HG03039 (cell line): ENCODE results near the gene IGLL1.
"Not testable (repeated sequence)": the region's sequence is repeated elsewhere in the genome, so short reads cannot be mapped to it uniquely, and the experiment has no call there.

Experiments
- ATAC-seq: cut with Tn5 transposase; IDR thresholded peaks from one replicate; pipeline ENCODE4 v1.9.1; 2021; ENCODE audit warnings: mild to moderate bottlenecking, moderate library complexity; ENCODE audit not compliant: unreplicated experiment

Gene IGLL1

DNA sequence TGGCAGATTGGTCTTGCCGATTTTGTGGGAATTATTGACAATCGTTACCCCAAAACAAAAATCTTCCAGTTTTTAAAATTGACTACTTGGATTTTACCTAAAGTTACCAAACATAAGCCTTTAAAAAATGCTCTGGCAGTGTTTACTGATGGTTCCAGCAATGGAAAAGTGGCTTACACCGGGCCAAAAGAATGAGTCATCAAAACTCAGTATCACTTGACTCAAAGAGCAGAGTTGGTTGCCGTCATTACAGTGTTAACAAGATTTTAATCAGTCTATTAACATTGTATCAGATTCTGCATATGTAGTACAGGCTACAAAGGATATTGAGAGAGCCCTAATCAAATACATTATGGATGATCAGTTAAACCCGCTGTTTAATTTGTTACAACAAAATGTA lies 37.2 kb downstream of the IGLL1 start:
- no peak for ATAC-seq

DNA sequence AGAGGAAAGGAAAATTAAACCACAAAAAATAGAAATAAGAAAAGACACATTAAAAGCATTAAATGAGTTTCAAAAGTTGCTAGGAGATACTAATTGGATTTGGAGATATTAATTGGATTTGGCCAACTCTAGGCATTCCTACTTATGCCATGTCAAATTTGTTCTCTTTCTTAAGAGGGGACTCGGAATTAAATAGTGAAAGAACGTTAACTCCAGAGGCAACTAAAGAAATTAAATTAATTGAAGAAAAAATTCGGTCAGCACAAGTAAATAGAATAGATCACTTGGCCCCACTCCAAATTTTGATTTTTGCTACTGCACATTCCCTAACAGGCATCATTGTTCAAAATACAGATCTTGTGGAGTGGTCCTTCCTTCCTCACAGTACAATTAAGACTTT lies 37.7 kb downstream of the IGLL1 start:
- ATAC-seq, result not testable (repeated sequence)

DNA sequence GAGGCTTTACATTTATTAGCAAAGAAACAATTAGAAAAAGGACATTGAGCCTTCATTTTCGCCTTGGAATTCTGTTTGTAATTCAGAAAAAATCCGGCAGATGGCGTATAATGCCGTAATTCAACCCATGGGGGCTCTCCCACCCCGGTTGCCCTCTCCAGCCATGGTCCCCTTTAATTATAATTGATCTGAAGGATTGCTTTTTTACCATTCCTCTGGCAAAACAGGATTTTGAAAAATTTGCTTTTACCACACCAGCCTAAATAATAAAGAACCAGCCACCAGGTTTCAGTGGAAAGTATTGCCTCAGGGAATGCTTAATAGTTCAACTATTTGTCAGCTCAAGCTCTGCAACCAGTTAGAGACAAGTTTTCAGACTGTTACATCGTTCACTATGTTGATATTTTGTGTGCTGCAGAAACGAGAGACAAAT lies 38.2 kb downstream of the IGLL1 start:
- ATAC-seq, result not testable (repeated sequence)

DNA sequence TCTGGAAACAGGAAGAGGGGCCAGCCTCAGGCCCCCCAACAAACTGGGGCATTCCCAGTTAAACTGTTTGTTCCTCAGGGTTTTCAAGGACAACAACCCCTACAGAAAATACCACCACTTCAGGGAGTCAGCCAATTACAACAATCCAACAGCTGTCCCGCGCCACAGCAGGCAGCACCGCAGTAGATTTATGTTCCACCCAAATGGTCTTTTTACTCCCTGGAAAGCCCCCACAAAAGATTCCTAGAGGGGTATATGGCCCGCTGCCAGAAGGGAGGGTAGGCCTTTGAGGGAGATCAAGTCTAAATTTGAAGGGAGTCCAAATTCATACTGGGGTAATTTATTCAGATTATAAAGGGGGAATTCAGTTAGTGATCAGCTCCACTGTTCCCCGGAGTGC lies 39.3 kb downstream of the IGLL1 start:
- ATAC-seq, result not testable (repeated sequence)

DNA sequence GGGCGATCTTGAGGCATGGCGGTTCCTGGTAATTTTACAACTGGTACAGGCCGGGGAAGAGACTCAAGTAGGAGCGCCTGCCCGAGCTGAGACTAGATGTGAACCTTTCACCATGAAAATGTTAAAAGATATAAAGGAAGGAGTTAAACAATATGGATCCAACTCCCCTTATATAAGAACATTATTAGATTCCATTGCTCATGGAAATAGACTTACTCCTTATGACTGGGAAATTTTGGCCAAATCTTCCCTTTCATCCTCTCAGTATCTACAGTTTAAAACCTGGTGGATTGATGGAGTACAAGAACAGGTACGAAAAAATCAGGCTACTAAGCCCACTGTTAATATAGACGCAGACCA lies 40.3 kb downstream of the IGLL1 start:
- not testable (repeated sequence) for ATAC-seq

DNA sequence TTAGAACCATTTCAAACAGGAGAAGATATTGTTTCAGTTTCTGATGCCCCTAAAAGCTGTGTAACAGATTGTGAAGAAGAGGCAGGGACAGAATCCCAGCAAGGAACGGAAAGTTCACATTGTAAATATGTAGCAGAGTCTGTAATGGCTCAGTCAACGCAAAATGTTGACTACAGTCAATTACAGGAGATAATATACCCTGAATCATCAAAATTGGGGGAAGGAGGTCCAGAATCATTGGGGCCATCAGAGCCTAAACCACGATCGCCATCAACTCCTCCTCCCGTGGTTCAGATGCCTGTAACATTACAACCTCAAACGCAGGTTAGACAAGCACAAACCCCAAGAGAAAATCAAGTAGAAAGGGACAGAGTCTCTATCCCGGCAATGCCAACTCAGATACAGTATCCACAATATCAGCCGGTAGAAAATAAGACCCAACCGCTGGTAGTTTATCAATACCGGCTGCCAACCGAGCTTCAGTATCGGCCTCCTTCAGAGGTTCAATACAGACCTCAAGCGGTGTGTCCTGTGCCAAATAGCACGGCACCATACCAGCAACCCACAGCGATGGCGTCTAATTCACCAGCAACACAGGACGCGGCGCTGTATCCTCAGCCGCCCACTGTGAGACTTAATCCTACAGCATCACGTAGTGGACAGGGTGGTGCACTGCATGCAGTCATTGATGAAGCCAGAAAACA lies 40.8 kb downstream of the IGLL1 start:
- no peak for ATAC-seq

DNA sequence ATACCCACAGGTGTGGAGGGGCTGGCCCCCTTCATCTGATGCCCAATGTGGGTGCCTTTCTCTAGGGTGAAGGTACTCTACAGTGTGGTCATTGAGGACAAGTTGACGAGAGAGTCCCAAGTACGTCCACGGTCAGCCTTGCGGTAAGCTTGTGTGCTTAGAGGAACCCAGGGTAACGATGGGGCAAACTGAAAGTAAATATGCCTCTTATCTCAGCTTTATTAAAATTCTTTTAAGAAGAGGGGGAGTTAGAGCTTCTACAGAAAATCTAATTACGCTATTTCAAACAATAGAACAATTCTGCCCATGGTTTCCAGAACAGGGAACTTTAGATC lies 41.4 kb downstream of the IGLL1 start:
- not testable (repeated sequence) for ATAC-seq

DNA sequence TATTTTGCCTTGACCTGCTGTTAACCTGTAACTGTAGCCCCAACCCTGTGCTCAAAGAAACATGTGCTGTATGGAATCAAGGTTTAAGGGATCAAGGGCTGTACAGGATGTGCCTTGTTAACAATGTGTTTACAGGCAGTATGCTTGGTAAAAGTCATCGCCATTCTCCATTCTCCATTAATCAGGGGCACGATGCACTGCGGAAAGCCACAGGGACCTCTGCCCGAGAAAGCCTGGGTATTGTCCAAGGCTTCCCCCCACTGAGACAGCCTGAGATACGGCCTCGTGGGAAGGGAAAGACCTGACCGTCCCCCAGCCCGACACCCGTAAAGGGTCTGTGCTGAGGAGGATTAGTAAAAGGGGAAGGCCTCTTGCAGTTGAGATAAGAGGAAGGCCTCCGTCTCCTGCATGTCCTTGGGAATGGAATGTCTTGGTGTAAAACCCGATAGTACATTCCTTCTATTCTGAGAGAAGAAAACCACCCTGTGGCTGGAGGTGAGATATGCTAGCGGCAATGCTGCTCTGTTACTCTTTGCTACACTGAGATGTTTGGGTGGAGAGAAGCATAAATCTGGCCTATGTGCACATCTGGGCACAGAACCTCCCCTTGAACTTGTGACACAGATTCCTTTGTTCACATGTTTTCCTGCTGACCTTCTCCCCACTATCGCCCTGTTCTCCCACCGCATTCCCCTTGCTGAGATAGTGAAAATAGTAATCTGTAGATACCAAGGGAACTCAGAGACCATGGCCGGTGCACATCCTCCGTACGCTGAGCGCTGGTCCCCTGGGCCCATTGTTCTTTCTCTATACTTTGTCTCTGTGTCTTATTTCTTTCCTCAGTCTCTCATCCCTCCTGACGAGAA lies 42.0 kb downstream of the IGLL1 start:
- not testable (repeated sequence) for ATAC-seq

DNA sequence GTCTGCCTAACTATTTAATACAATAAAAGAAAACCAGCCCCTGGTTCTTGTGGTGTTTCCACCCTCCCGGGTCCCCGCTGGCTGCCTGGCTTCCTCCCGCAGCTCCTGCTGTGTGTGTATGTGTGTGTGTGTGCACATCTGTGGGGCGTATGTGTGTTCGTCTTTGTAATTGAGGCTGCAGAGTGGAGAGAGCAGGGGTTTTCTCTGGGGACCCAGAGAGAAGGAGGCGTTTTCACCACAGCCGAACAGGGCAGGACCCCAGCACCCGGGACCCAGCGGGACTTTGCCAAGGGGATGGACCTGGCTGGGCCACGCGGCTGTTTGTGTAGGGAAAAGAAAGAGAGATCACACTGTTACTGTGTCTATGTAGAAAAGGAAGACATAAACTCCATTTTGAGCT lies 42.7 kb downstream of the IGLL1 start:
- no peak for ATAC-seq

DNA sequence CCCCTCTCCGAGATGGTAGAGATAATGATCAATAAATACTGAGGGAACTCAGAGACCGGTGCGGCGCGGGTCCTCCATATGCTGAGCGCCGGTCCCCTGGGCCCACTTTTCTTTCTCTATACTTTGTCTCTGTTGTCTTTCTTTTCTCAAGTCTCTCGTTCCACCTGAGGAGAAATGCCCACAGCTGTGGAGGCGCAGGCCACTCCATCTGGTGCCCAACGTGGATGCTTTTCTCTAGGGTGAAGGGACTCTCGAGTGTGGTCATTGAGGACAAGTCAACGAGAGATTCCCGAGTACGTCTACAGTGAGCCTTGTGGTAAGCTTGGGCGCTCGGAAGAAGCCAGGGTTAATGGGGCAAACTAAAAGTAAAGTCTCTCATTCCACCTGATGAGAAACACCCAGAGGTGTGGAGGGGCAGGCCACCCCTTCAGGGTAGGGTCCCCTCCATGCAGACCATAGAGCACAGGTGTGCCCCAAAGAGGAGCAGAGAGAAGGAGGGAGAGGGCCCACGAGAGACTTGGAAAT lies 43.2 kb downstream of the IGLL1 start:
- ATAC-seq, result no peak

DNA sequence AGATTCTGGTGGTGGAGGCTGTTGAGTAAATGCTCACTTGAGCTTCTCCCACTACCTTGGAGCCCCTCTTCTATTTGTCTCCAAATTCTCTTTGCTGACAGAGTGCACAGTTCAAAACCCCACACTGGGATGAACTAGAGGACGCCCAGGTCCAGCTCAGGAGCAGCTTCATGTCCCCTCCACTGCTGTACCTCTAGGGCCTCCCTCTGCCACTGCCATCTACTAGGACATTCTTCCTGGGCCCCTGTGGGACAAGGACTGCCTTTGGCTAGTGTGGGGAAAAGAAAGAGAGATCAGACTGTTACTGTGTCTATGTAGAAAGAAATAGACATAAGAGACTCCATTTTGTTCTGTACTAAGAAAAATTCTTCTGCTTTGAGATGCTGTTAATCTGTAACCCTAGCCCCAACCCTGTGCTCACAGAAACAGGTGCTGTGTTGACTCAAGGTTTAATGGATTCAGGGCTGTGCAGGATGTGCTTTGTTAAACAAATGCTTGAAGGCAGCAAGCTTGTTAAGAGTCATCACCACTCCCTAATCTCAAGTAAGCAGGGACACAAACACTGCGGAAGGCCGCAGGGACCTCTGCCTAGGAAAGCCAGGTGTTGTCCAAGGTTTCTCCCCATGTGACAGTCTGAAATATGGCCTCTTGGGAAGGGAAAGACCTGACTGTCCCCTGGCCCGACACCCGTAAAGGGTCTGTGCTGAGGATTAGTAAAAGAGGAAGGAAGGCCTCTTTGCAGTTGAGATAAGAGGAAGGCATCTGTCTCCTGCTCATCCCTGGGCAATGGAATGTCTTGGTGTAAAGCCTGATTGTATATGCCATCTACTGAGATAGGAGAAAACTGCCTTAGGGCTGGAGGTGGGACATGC lies 44.1 kb downstream of the IGLL1 start:
- ATAC-seq, result not testable (repeated sequence)

DNA sequence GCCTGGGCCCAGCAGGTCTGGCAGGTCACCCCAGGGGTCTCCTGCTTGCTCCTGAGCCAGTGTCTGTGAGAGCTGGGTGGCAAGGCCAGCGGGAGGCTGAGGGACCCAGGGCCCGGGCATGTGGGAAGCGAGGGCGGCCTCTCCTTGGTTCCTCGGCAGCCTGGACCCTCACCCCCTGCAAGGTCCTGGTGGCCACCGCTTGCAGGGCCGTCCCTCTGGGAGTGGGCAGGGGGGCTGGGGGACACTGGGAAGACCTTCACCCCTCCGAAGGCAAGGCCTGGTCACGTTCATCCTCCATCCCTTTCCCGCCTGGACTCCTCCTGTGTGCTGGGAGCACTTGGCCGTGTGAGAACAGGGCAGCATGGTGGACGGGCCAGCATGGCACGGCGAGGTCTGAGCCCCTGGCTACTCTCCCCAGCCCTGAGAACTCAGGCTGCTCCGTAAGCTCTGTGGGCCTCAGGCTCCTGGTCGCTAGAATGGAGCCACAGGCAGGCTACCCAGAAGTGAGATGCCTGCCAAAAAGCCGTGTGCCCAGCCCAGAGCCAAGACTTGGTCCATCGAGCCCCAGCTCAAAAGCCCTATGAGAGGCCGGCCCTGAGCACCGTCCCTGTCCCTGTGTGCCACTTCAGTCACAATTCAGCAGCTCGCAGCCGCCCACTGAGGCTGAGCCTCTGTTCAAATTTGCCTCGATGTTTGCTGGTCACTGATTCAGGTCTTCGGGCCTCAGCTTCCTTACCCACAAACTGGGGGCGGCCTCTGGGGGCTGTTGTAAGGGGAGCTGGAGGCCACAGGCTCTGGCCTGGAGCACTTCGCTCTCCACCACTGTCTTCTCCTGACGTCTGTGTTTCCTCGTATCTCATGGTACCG lies 45.0 kb downstream of the IGLL1 start:
- no peak for ATAC-seq

DNA sequence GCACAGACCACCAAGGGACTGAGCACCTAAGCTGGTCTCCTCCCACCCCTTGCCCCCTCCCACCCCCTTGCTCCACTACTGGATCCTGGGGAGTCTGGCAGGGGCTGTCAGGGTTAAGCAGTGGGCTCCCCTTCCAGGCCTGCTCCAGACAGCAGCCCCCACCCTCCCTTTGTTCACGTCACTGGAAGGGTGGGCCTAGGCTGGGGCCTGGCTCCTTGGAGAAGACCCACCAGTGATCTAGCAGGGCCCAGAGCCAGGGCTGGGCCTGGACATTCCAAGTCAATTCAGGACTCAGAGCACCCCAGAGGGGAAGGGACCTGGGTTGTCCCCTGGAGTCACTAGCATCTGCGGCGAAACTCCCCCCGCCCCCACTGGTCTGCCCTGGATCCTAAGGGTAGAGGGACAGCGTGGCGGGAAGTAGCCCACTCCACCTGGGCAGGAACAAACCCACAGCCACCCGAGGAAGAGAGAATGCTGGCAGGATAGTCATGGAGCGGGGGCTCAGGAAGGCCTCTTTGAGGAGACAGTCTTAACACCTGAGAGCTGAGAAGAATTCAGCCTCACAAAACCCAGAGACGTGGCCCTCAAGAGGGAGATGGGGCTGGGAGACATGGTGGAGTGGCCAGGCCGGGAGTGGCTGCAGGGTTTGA lies 45.8 kb downstream of the IGLL1 start:
- no peak for ATAC-seq

DNA sequence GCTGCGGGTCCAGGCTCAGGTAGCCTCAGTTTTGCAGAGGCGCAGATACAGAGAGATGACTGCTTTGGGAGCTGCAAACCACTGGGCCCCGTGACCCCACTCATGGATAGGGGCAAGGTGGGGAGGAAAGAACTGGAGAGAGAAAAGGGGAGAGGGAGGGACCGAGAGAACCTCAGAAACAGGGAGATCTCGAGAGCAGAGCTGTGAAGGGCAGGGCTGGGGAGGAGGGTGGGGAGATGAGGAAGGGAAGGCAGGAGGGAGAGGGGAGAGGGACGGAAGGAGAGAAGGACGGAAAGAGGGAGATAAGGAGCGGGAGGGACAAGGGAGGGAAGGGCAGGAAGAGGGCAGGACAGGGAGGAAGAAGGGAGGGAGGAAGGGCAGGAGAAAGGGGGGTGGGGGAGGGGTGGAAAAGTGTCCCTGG lies 46.3 kb downstream of the IGLL1 start:
- ATAC-seq, result no peak

DNA sequence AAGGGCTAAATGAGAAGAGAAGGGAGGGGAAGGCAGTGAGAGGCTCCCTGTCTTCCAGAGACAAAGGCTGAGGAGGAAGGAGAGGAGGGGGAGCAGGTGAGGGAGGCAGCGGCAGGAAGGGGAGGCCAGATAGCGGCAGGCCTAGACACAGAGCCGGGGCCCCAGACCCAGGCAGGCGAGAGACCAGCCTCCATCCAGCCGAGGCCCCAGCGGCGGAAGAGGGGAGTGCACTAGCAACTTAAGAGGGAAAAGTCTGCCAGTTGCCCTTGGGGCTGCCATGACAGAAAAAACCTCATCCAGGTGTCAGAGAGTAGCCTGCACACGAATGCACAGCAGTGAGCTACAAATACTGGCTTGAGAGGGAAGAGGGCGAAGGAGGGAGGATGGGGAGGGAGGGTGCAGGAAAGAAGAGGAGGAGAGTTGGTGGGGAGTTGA lies 46.7 kb downstream of the IGLL1 start:
- ATAC-seq, result no peak

DNA sequence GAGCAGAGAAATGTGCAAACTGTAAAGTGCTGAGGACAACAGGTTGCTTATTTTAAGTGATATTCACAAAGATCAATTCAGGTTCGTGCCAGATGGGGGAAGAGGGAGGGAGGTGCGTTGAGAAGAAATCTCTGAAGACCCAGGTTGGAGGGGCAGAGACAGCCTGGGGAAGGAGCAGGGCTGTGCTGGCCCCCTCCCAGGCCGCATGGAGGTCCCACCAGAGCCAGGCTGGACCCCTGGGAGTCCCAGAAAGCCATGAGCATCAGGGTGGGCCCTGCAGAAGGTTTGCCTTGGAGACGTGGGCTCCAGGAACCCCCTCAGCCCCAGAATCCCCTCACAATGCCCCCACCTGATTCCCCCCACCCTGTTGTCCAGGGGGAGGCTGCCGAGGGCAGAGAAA lies 47.4 kb downstream of the IGLL1 start:
- ATAC-seq, result no peak

DNA sequence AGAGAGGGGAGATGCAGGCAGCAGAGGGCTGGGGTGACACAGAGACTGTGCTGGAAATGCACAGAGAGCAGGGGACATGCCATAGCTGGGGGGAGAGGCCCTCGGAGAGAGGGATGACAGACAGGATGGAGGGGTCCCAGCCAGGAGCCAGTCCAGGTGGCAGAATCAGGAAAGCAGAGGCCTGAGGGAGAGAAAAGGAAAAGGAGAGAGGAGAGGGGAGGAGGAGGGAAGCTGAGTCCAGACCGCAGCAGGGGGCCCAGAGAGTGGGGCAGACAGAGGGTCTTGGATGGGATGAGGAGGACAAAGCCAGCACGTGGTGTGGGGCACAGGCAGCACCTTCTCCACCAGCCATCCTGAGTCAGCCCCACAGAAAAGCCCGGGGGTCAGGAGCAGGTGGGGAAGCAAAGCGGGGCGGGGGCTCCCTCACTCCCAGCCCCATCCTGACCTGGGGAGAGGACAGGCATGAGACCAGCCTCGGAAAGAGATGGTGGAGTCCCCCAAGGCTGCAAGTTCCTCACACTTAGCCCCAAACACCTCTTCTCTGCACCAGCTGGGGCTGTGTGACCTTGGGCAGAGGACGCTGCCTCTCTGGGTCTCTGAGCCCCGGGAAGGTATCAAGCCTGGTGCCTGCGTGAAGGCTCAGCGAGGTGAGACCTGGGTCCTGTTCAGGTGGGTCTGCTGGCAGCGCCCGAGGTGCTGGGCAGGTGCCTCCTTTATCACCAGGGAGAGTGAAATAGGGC lies 48.0 kb downstream of the IGLL1 start:
- no peak for ATAC-seq

DNA sequence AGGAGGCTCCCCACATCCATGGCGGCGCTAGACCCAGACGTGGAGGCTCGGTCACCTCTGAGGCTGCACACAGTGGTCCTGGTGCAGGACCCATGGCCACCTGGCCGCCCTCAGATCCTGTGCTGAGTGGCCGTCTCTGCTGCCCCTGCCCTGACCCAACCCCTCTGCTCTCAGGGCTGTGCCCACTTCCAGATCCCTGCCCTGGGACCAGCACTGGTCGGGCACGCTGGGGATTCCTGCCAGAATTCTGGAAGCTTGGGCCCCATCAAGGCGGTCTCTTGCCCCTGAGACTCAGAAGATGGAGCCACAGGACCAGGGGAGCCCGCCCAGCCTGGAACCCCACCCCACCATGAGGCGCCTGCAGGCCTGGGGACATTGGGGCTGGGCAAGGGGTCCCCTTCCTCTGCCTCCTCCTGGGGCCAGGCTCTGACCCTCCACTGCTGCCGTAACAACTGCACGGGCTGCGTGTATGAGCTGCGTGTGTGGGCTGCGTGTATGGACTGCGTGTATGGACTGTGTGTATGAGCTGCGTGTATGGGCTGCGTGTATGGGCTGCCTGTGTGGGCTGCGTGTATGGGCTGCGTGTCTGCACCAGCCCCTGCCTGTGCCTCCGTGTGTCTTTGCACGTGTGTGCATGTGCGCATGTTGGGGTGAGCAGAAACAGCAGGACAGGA lies 48.7 kb downstream of the IGLL1 start:
- ATAC-seq, result no peak
